22Rv1 (cell line): ENCODE results near the gene RAET1E.

Source experiments
- CTCF ChIP-seq: fragments of 450-650 bp; IDR thresholded peaks from 2 replicates; pipeline ENCODE4 v1.5.1; 2017; ENCODE audit warnings: mild to moderate bottlenecking
- ZFX ChIP-seq: fragments of 450-650 bp; IDR thresholded peaks from 2 replicates; pipeline ENCODE4 v1.6.1; 2017; ENCODE audit warnings: antibody characterized with exemption, borderline replicate concordance

- TF ChIP-seq CTCF (no peak), ZFX (no peak)
Observed at GRCh38 chr6:149936743-149937142, 38.8 kb upstream of the RAET1E start.
